GM15510 (cell line): ENCODE results near the gene LENEP.

ENCODE experiments used
- POLR2A ChIP-seq: IDR thresholded peaks from 3 replicates; pipeline ENCODE4 v1.6.1; 2011; ENCODE audit warnings: borderline replicate concordance; ENCODE audit not compliant: insufficient read length; ENCODE audit errors: extremely low read depth

LENEP gene

GRCh38 chr1:154999571-155000410, 6.4 kb downstream of the LENEP start:
- TF ChIP-seq POLR2A = peak; percentile 38

DNA sequence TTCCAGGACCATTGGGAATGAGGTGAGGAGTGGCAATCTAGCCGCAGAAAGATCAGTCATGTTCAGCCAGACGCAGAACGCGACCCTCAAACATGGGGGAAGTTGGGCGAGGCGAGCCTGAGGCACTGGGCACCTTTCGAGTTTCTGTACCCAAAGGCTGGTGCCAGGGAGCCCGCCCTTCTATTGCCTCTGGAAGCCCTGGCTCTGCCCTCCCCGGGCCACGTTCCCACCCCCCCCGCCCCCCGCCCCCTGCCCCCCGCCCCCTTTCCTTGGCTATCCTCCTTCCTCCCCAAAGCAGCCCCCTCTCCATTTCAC, 7.0 kb downstream of the LENEP start:
- no peak for TF ChIP-seq POLR2A

DNA sequence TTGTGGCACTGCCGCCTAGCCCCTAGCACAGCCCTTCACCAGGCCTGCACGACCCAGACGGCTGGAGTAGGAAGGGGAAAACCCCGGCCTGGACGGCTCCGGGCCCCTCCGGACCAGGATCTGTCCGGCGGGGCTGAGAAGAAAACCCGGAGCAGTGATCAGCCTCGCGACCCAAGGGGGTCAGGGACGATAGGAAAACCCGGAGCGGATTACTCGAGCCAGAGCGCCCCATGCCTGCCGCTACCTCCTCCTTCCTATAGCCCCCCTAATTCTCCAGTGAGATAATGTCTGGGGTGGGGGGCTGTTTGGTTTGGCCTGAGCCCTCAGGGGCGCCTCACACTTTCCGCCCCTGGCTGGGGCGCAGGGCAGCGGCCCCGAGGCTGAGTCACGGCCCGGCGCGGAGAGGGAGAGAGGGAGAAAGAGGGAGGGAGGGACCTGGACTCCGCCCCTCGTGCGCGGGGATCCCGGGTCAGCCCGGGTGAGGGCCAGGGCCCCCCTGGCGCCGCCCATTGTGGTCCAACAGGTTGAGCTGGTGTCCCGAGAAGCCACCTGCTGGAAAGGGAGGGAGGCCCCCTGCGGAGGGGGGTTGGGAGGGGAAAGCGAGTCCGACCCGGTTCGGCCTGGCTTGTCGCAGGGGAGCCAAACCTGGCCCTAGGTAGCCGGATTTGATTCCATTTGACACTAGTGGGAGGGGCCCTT, 7.5 kb downstream of the LENEP start:
- TF ChIP-seq POLR2A = peak; percentile 60

- TF ChIP-seq POLR2A = no peak
These were observed 8.0 kb downstream of the LENEP start for GRCh38 chr1:155001425-155001674.

GRCh38 chr1:155001675-155002463, 8.5 kb downstream of the LENEP start:
- TF ChIP-seq POLR2A = peak; percentile 26

DNA sequence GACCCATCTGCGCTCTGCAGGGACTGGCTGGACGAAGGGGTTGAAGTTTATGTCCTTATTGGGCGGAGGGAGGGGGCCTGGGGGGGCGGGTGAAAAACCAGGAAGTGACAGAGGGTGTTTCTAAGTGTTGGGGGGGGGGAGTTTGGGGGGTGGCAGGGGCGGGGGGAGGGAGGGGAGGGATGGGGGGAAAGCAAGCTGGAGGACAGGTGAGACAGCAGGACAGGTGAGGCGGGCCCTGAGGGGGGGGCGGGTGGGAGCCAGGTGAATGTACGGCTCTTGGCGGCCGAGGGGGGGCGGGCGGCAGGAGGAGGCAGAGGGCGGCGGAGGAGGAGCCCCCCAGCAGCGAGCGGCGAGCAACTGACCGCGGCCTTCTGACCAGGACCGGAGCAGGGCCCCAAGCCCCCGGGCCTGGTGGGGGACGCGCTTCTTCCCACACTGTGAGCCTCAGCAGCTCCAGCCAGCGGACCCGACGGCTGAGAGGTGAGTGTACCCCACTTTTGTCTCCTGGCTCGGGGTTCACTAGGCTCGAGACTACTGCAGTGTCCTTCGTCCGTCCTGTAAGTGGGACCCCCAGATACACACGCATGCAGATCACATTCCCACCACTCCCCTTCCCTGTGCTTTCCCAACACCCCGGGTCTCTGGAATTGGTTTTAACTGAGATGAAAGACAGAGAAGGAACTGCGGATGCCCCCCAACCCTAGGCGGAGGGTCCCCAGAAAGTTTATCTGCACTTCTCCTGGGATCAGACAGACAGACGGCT, 9.3 kb downstream of the LENEP start, which contains the start of gene ZBTB7B:
Gene ZBTB7B, plus strand, starts transcription at position 339 of the 763 bp plus-strand sequence. CDS start 11,859 bp downstream, outside the sequence.
- no peak for TF ChIP-seq POLR2A

- TF ChIP-seq POLR2A = peak; percentile 14
These were observed 9.9 kb downstream of the LENEP start for GRCh38 chr1:155003227-155003765.

DNA sequence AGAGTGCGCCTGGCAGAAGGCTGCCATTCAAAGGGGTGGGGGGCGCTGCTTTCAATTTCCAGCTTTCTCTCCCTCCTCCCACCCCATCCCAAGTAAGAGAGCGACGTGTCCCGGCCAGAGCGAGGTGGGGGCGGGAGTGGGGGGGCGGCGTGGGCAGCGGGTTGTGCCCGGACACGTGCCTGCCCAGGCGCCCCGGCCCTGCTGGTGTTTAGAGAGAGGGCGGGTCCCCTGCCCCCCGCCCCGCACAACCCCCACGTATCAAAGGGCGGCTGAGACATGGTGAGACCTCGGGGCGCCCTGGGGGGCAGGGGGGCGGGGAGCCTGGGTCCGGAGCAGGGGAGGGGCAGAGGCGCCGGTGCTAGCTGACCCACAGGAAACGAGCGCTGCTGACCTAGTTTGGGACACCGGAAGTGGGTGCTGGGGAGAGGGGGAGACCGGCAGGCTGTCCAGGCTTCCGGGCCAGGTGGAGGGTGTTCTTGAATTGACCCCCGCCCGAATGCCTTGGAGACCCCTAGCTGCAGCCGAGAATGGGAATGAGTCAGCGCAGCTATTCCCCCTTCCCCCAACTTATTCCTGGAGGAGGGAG, 10.5 kb downstream of the LENEP start:
- no peak for TF ChIP-seq POLR2A

DNA sequence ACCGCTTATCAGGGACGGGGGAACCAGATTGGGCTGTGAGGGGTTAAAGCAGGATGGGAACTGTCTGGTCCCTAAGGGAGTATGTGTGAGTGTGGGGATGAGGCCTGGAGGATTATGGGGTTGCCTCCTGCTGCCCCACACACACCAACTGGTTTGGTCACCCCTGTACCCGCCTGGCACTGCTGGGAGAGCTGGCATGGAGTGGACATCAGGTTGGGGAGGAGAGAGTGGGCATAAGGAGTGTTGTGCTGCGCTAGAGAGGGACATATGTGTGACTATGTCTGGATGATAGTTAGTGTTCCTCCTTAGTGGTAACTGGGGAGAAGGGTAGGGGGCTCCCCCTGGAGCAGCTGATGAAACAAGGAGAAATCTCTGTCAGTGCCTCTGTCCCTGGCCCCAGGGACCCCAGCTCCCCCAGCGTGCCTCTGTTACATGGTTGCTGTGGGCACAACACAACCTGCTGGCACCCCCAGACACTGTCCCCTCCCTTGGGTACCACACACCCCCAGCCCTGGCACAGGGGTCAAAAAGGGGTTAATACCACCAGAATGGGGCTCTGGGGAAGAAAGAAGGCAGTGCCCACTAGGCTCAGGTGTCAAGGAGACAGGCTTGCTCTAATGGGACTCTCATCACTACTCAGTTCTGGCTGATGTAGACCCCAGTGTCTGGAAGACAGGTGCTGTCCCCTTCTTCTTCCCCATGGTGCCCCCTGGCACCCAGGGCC, 11.1 kb downstream of the LENEP start:
- no peak for TF ChIP-seq POLR2A

GRCh38 chr1:155005076-155006011, 12.0 kb downstream of the LENEP start:
- TF ChIP-seq POLR2A = no peak

DNA sequence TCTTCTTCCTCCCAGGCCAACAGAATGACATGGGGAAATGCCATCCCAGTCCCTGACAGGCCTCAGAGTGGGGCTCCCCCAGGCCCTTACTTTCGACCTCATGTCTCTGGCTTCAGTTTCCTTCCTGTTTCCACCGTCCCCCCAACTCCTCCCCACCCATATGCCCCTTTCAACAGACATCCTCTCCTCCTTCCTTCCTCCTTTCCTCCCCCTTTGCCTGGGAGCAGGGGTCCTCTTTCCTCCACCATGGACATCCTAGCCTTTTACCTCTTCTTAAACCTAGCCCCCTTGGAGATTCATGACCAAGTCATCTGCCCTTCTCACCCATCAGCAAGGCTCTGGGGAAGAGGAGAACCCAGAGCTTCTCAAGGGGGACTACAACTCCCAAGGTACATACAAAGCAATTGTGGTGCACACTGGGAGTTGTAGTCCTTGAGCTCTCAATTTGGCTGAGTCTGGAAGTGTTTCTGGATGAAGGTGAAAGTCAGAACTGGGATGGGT, 13.3 kb downstream of the LENEP start:
- no peak for TF ChIP-seq POLR2A

GRCh38 chr1:155007251-155007828, 14.0 kb downstream of the LENEP start:
- no peak for TF ChIP-seq POLR2A
